KMS-11 (cell line): Measurements from ENCODE around the gene NHSL1.

Source experiments
- H2AFZ ChIP-seq: fragments of 200-600 bp; sonication (generic); 2 replicates; pipeline ENCODE4 v1.6.1; 2016; ENCODE audit warnings: antibody characterized with exemption, mixed run types, low read depth
- H3K27ac ChIP-seq: fragments of 200-600 bp; sonication (generic); 2 replicates; pipeline ENCODE4 v1.6.1; 2016; ENCODE audit warnings: mild to moderate bottlenecking, mixed run types
- H3K27me3 ChIP-seq: fragments of 200-600 bp; sonication (generic); 2 replicates; pipeline ENCODE4 v1.6.1; 2017; ENCODE audit warnings: mild to moderate bottlenecking, low read depth, mixed run types, moderate library complexity; ENCODE audit not compliant: insufficient read depth
- H3K36me3 ChIP-seq: fragments of 200-600 bp; sonication (generic); 2 replicates; pipeline ENCODE4 v1.6.1; 2017; ENCODE audit warnings: mild to moderate bottlenecking, mixed run types; ENCODE audit not compliant: insufficient read depth
- H3K4me1 ChIP-seq: fragments of 200-600 bp; sonication (generic); 2 replicates; pipeline ENCODE4 v1.6.1; 2016; ENCODE audit warnings: mild to moderate bottlenecking, low read depth, mixed run types; ENCODE audit not compliant: poor library complexity, severe bottlenecking
- H3K4me2 ChIP-seq: fragments of 200-600 bp; sonication (generic); 2 replicates; pipeline ENCODE4 v1.7.0; 2016; ENCODE audit warnings: mild to moderate bottlenecking, mixed run types
- H3K4me3 ChIP-seq: fragments of 200-600 bp; sonication (generic); IDR thresholded peaks from 2 replicates; pipeline ENCODE4 v1.6.1; 2017; ENCODE audit warnings: low read depth, low read length, mixed read lengths; ENCODE audit not compliant: insufficient read depth
- H3K79me2 ChIP-seq: fragments of 200-600 bp; sonication (generic); 2 replicates; pipeline ENCODE4 v1.6.1; 2016; ENCODE audit warnings: low read depth, mixed run types; ENCODE audit not compliant: insufficient read depth
- H3K9ac ChIP-seq: fragments of 200-600 bp; sonication (generic); 2 replicates; pipeline ENCODE4 v1.6.1; 2016; ENCODE audit warnings: mild to moderate bottlenecking, mixed run types
- H4K20me1 ChIP-seq: fragments of 200-600 bp; sonication (generic); 2 replicates; pipeline ENCODE4 v1.6.1; 2016; ENCODE audit warnings: mild to moderate bottlenecking, mixed run types; ENCODE audit not compliant: insufficient read depth
- TF ChIP-seq, protein P1 (sequence below): fragments of 200-600 bp; sonication (generic); conservative IDR thresholded peaks from 2 replicates; pipeline ENCODE4 v1.6.1; 2017; ENCODE audit warnings: low read depth, mild to moderate bottlenecking, antibody characterized with exemption, low read length, moderate library complexity, mixed read lengths

NHSL1 gene

DNA sequence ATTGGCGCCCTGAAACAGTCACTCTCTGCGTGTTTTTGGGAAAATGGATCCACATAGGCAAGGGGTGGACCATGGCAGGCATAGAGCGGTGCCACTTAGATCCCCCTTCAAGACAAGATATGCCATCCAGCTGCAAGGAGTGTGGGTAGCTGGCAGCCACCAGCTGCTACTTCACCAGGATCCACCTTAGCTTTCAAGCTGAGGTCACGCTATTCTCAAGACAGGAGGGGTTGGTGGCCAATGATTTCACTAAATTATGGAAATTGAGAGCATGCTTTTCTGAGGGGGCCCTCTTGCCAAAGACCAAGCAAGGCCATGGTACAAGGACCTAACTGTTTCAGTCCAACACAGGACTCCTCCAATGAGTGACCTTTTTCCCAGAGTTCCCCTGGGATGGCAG lies 78.9 kb downstream of the NHSL1 start:
- Histone ChIP-seq H3K36me3 (no peaks in the 10 kb centered on the region), H3K9ac (no peak overlapping the region)
- TF ChIP-seq, protein P1, sequence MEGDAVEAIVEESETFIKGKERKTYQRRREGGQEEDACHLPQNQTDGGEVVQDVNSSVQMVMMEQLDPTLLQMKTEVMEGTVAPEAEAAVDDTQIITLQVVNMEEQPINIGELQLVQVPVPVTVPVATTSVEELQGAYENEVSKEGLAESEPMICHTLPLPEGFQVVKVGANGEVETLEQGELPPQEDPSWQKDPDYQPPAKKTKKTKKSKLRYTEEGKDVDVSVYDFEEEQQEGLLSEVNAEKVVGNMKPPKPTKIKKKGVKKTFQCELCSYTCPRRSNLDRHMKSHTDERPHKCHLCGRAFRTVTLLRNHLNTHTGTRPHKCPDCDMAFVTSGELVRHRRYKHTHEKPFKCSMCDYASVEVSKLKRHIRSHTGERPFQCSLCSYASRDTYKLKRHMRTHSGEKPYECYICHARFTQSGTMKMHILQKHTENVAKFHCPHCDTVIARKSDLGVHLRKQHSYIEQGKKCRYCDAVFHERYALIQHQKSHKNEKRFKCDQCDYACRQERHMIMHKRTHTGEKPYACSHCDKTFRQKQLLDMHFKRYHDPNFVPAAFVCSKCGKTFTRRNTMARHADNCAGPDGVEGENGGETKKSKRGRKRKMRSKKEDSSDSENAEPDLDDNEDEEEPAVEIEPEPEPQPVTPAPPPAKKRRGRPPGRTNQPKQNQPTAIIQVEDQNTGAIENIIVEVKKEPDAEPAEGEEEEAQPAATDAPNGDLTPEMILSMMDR = no peak

DNA sequence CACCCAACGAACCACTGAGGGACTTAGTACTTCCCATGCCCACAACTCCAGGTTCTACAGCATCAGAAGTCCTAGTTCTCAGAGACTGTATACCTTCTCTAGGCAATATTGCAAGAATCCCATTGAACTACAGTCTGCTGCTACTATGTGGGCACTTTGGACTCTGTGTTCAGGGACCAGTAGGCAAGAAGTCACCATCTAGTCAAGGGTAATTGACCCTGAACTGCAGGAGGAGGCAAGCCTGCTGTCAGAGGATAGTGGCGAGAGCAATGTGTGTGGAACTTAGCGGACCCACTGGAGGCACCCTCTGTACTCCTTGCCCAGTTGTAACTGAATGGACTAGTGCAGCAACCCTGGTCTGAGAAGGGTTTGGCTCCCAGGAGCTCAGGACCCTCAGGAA lies 79.5 kb downstream of the NHSL1 start:
- no peaks in the 10 kb centered on the region for H3K27me3 ChIP-seq
- TF ChIP-seq, protein P1 = no peak
- H3K36me3 ChIP-seq = no peaks in the 10 kb centered on the region
- H3K27ac ChIP-seq = no peak overlapping the region
- no peak overlapping the region for H3K4me2 ChIP-seq
- H2AFZ ChIP-seq = no peak overlapping the region
- no peaks in the 10 kb centered on the region for H4K20me1 ChIP-seq
- H3K4me3 ChIP-seq = no peak overlapping the region
- H3K4me1 ChIP-seq = no peaks in the 10 kb centered on the region
- H3K9ac ChIP-seq = no peak overlapping the region
- H3K79me2 ChIP-seq = no peaks in the 10 kb centered on the region

More for the DNA sequence above, 78.9 kb downstream of the NHSL1 start:
- Histone ChIP-seq H3K4me1 (no peaks in the 10 kb centered on the region), H3K79me2 (no peaks in the 10 kb centered on the region), H3K4me3 (no peak overlapping the region), H4K20me1 (no peaks in the 10 kb centered on the region), H3K4me2 (no peak overlapping the region), H3K27ac (no peak overlapping the region), H3K27me3 (no peaks in the 10 kb centered on the region), H2AFZ (no peak overlapping the region)

DNA sequence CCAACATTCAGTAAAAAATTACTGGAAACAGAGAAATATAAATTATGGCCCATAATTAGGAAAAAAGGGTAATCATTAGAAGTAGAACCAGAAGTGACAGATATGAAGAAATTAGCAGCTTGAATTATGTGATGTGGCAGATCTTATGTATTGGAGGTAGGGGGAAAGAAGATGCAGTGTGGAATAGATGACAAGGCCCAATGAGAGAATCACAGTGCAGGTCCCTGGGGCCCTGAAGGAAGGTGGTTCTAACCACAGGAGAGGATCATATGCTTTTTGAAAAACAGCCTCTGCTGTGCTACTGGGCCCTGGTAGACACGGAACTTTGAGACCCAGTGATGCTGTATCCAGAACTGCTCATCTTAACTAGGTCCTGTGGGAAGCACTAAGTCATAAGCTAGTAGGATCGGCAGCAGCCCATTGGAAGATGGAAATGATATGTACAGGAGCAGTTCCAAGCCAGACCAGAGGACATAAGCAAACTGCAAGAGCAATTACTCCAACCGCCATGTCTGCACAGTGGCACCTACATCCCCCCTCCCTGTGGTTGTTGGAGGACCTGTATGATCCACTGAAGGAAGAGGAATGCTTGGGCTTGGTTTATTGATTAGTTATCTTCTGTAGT lies 81.1 kb downstream of the NHSL1 start:
- Histone ChIP-seq H3K9ac (no peak overlapping the region), H3K27ac (no peak overlapping the region), H3K79me2 (no peaks in the 10 kb centered on the region), H3K4me2 (no peak overlapping the region), H3K36me3 (no peaks in the 10 kb centered on the region), H3K4me1 (no peaks in the 10 kb centered on the region), H3K4me3 (no peak overlapping the region), H4K20me1 (no peaks in the 10 kb centered on the region), H3K27me3 (no peaks in the 10 kb centered on the region), H2AFZ (no peak overlapping the region)
- TF ChIP-seq, protein P1 = no peak

DNA sequence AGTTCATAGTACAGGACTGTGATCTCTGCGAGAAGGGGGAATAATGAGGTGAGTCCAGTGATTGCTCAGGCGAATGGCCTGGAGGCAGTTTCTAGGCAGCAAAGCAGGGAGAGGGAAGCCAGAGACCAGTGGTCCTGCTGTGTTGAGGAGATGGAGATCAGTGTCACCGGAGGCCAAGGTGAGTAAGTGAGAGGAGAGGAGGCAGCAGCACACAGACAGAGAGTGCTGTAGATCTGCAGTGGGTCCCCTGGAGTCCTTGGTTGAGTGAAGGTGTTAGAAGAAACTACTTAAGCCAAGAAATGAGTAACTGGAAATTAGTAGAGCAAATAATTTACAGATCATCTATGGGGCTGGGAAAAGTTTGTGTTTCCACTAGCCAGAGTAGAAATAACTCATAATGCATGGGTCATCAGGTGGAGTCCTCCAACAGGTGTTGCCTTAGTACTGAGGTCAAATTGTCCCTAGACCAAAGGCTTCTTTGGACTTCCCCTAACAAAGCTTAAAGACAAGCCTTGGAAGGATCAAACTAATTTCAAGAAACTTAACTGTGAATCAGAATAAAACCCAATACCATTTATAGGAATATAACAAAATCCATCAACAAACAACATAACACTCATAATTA lies 81.7 kb downstream of the NHSL1 start:
- no peak overlapping the region for H3K4me2 ChIP-seq
- no peaks in the 10 kb centered on the region for H3K4me1 ChIP-seq
- TF ChIP-seq, protein P1 = no peak
- H3K27ac ChIP-seq = no peak overlapping the region
- H4K20me1 ChIP-seq = no peaks in the 10 kb centered on the region
- no peaks in the 10 kb centered on the region for H3K36me3 ChIP-seq
- no peak overlapping the region for H2AFZ ChIP-seq
- H3K27me3 ChIP-seq = no peaks in the 10 kb centered on the region
- no peak overlapping the region for H3K9ac ChIP-seq
- H3K79me2 ChIP-seq = no peaks in the 10 kb centered on the region
- H3K4me3 ChIP-seq = no peak overlapping the region
